Stimulated activated CD4-positive, alpha-beta T cell treated with anti-CD3 and anti-CD28 coated beads, Interleukin-4, amount 100 ng/mL, for 48 hours (primary cell): ENCODE results near the gene CLDN10.
"Not testable (repeated sequence)": the region's sequence is repeated elsewhere in the genome, so short reads cannot be mapped to it uniquely, and the experiment has no call there.

Experiments
- DNase-seq, 2 donors: peaks; one replicate each; pipeline ENCODE4 v3.0.0-alpha.2; 2020; ENCODE audit warnings: low read depth in 2 of 2

Gene CLDN10

GRCh38 chr13:95541308-95541707, 11.2 kb upstream of the CLDN10 start:
- no peak for DNase-seq

GRCh38 chr13:95541911-95542474, 10.5 kb upstream of the CLDN10 start:
- no peak for DNase-seq

- no peak for DNase-seq
Measured at GRCh38 chr13:95544293-95544692, 8.2 kb upstream of the CLDN10 start.

- no peak for DNase-seq
Measured at GRCh38 chr13:95546919-95547318, 5.6 kb upstream of the CLDN10 start.

- DNase-seq = no peak
Measured at GRCh38 chr13:95547531-95548167, 4.9 kb upstream of the CLDN10 start.

- no peak for DNase-seq
Measured at GRCh38 chr13:95552208-95552538, 347 bp upstream of the CLDN10 start.

GRCh38 chr13:95553581-95554385, 1.3 kb downstream of the CLDN10 start:
- DNase-seq = no peak

- no peak for DNase-seq
Measured at GRCh38 chr13:95557013-95557412, 4.5 kb downstream of the CLDN10 start.

GRCh38 chr13:95559100-95559499, 6.6 kb downstream of the CLDN10 start:
- no peak for DNase-seq

GRCh38 chr13:95560387-95560786, 7.9 kb downstream of the CLDN10 start:
- no peak for DNase-seq

- DNase-seq = no peak
Measured at GRCh38 chr13:95564091-95564490, 11.6 kb downstream of the CLDN10 start.

- DNase-seq = no peak
Measured at GRCh38 chr13:95564733-95565291, 12.3 kb downstream of the CLDN10 start.

- not testable (repeated sequence) for DNase-seq
Measured at GRCh38 chr13:95565758-95566157, 13.2 kb downstream of the CLDN10 start.

GRCh38 chr13:95568131-95568530, 15.6 kb downstream of the CLDN10 start:
- no peak for DNase-seq

GRCh38 chr13:95570016-95570415, 17.5 kb downstream of the CLDN10 start:
- no peak for DNase-seq

- no peak for DNase-seq
Measured at GRCh38 chr13:95571941-95572340, 19.4 kb downstream of the CLDN10 start.

- no peak for DNase-seq
Measured at GRCh38 chr13:95573221-95573620, 20.7 kb downstream of the CLDN10 start.

- no peak for DNase-seq
Measured at GRCh38 chr13:95579303-95579702, 26.8 kb downstream of the CLDN10 start.

- no peak for DNase-seq
Measured at GRCh38 chr13:95585867-95586266, 33.3 kb downstream of the CLDN10 start.

GRCh38 chr13:95588134-95588533, 35.6 kb downstream of the CLDN10 start:
- no peak for DNase-seq

GRCh38 chr13:95588721-95589120, 36.2 kb downstream of the CLDN10 start:
- DNase-seq = no peak

- DNase-seq = no peak
Measured at GRCh38 chr13:95593462-95593861, 40.9 kb downstream of the CLDN10 start.

- no peak for DNase-seq
Measured at GRCh38 chr13:95596701-95597100, 44.2 kb downstream of the CLDN10 start.
